ENCODE measurements around the gene MARCHF2.

- TF ChIP-seq CTCF (IDR thresholded peaks at IDR 0.05), result no peak
- no peak for TF ChIP-seq POLR2A (IDR thresholded peaks at IDR 0.05)
Observed at GRCh38 chr19:8445488-8446001, 32.4 kb downstream of the MARCHF2 start.
